ENCODE measurements around the gene S100A1. TPM values are rescaled to one million over a fixed set of nuclear protein-coding genes. Genes with fewer than 3 reads are reported as not detected.

S100A1 gene
- total and polyA plus RNA-seq, 2 experiments from 2014 or later, result 1.3 to 2.7 TPM

DNA sequence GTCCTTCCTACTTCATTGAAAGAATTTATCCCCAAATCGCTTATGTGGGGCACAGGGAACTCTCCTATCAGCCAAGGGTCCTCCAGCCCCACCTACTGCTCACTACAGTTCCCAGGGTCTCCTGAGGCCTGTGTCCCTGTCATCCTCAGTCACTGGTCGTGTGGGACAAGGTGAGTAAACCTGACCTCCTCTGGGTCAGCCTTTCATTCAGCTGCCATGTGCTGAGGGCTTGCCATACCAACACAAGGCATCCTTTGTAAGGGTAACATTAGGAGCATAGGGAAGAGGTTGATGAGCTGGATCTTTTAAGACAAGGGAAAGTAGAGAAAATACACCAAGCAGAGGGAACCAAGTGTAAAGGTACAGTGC, 19.1 kb downstream of the S100A1 start:
- no peak for TF ChIP-seq EZH2 (IDR thresholded peaks at IDR 0.05; ENCODE audit: borderline replicate concordance)
- TF ChIP-seq, protein P1, sequence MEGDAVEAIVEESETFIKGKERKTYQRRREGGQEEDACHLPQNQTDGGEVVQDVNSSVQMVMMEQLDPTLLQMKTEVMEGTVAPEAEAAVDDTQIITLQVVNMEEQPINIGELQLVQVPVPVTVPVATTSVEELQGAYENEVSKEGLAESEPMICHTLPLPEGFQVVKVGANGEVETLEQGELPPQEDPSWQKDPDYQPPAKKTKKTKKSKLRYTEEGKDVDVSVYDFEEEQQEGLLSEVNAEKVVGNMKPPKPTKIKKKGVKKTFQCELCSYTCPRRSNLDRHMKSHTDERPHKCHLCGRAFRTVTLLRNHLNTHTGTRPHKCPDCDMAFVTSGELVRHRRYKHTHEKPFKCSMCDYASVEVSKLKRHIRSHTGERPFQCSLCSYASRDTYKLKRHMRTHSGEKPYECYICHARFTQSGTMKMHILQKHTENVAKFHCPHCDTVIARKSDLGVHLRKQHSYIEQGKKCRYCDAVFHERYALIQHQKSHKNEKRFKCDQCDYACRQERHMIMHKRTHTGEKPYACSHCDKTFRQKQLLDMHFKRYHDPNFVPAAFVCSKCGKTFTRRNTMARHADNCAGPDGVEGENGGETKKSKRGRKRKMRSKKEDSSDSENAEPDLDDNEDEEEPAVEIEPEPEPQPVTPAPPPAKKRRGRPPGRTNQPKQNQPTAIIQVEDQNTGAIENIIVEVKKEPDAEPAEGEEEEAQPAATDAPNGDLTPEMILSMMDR (IDR thresholded peaks at IDR 0.05; ENCODE audit: poor library complexity), result no peak
- TF ChIP-seq EZH2phosphoT487 (IDR thresholded peaks at IDR 0.05; ENCODE audit: low read depth, severe bottlenecking, unreplicated experiment), result no peak
- Histone ChIP-seq H3K27ac (no peak overlapping the region), H3K9me2 (replicated peaks; ENCODE audit: insufficient read depth) (no peaks in the 10 kb centered on the region), H2AFZ (no peak overlapping the region), H3K4me1 (ENCODE audit: insufficient read depth) (peaks cover 7% of the 10 kb centered on the region), H3K36me3 (replicated peaks; ENCODE audit: insufficient read depth, low read depth) (peaks cover 8% of the 10 kb centered on the region), H4K20me1 (ENCODE audit: insufficient read depth, poor library complexity, severe bottlenecking) (peaks cover 4% of the 10 kb centered on the region), H3K79me2 (peaks cover 11% of the 10 kb centered on the region), H3K9me3 (ENCODE audit: low read depth) (no peaks in the 10 kb centered on the region), H3K27me3 (no peaks in the 10 kb centered on the region), H3K4me2 (no peak overlapping the region), H3K4me3 (no peak overlapping the region)
- DNase-seq (ENCODE audit: low spot score), result no peak
- 69% methylated on average over 2 of the region's 2 CpGs for WGBS (ENCODE audit: low lambda C conversion rate, missing lambda C conversion rate)

- H3K9me2 ChIP-seq (replicated peaks; ENCODE audit: insufficient read depth), result no peaks in the 10 kb centered on the region
- TF ChIP-seq, protein P1 (IDR thresholded peaks at IDR 0.05; ENCODE audit: poor library complexity), result no peak
- TF ChIP-seq EZH2 (IDR thresholded peaks at IDR 0.05; ENCODE audit: borderline replicate concordance), result no peak
- TF ChIP-seq EZH2phosphoT487 (IDR thresholded peaks at IDR 0.05; ENCODE audit: low read depth, severe bottlenecking, unreplicated experiment), result no peak
- no peak overlapping the region for H3K4me2 ChIP-seq
- no peaks in the 10 kb centered on the region for H3K27me3 ChIP-seq
- H2AFZ ChIP-seq, result no peak overlapping the region
- no peak overlapping the region for H3K4me3 ChIP-seq
- H3K4me1 ChIP-seq (ENCODE audit: insufficient read depth), result peaks cover 7% of the 10 kb centered on the region
- no peaks in the 10 kb centered on the region for H3K9me3 ChIP-seq (ENCODE audit: low read depth)
- WGBS (ENCODE audit: low lambda C conversion rate, missing lambda C conversion rate), result 92% methylated on average over 10 of the region's 10 CpGs
- peaks cover under 1% of the 10 kb centered on the region for H4K20me1 ChIP-seq (ENCODE audit: insufficient read depth, poor library complexity, severe bottlenecking)
- no peak for DNase-seq (ENCODE audit: low spot score)
- peaks cover 8% of the 10 kb centered on the region for H3K36me3 ChIP-seq (replicated peaks; ENCODE audit: insufficient read depth, low read depth)
- H3K27ac ChIP-seq, result no peak overlapping the region
- H3K79me2 ChIP-seq, result peaks cover 3% of the 10 kb centered on the region
Observed at GRCh38 chr1:153648000-153648643, 19.9 kb downstream of the S100A1 start.

- Histone ChIP-seq H4K20me1 (ENCODE audit: insufficient read depth, poor library complexity, severe bottlenecking) (no peaks in the 10 kb centered on the region), H3K4me1 (ENCODE audit: insufficient read depth) (peaks cover 7% of the 10 kb centered on the region), H3K36me3 (replicated peaks; ENCODE audit: insufficient read depth, low read depth) (peaks cover 8% of the 10 kb centered on the region), H3K9me2 (replicated peaks; ENCODE audit: insufficient read depth) (no peaks in the 10 kb centered on the region), H3K27ac (no peak overlapping the region), H3K27me3 (no peaks in the 10 kb centered on the region), H3K79me2 (peaks cover 3% of the 10 kb centered on the region), H3K9me3 (ENCODE audit: low read depth) (no peaks in the 10 kb centered on the region), H2AFZ (no peak overlapping the region), H3K4me3 (no peak overlapping the region), H3K4me2 (no peak overlapping the region)
- 63% methylated on average over 3 of the region's 3 CpGs for WGBS (ENCODE audit: low lambda C conversion rate, missing lambda C conversion rate)
- TF ChIP-seq EZH2phosphoT487 (IDR thresholded peaks at IDR 0.05; ENCODE audit: low read depth, severe bottlenecking, unreplicated experiment) (no peak), EZH2 (IDR thresholded peaks at IDR 0.05; ENCODE audit: borderline replicate concordance) (no peak)
- TF ChIP-seq, protein P1 (IDR thresholded peaks at IDR 0.05; ENCODE audit: poor library complexity), result no peak
- peak; percentile 11 for DNase-seq (ENCODE audit: low spot score)
Observed at GRCh38 chr1:153649137-153649862, 21.1 kb downstream of the S100A1 start.
